Keratinocyte (primary cell): ENCODE results near the gene CAND1. TPM values are rescaled to one million over a fixed set of nuclear protein-coding genes. Genes with fewer than 3 reads are reported as not detected.

Experiments used
- DNase-seq: peaks from one replicate; pipeline ENCODE4 v3.0.0-alpha.2; 2011; ENCODE audit warnings: low read depth, missing footprints, low spot score
- FAIRE-seq: peaks from 2 replicates; lab custom pipeline; 2011; peaks lifted over from hg19 to GRCh38; lab: Jason Lieb, UNC
- H2AFZ ChIP-seq: 2 replicates; pipeline ENCODE4 v1.6.0; 2012; ENCODE audit warnings: low read length, control low read depth, inconsistent platforms; ENCODE audit not compliant: control insufficient read depth
- H3K27ac ChIP-seq: 2 replicates; pipeline ENCODE4 v1.5.1; 2011; ENCODE audit warnings: low read length; ENCODE audit not compliant: control insufficient read depth, insufficient read depth
- H3K27me3 ChIP-seq: 3 replicates; pipeline ENCODE4 v1.6.0; 2011; ENCODE audit warnings: low read length; ENCODE audit not compliant: control insufficient read depth, insufficient read depth; ENCODE audit errors: extremely low read depth
- H3K36me3 ChIP-seq, 2 experiments: 2 replicates in 1 of 2; 3 replicates in 1 of 2; pipeline ENCODE4 v1.5.1; 2011; ENCODE audit warnings: low read length in 2 of 2, mild to moderate bottlenecking in 1 of 2; ENCODE audit not compliant: control insufficient read depth in 2 of 2, insufficient read depth in 2 of 2; ENCODE audit errors: extremely low read depth in 1 of 2
- H3K4me1 ChIP-seq: 3 replicates; pipeline ENCODE4 v1.5.1; 2011; ENCODE audit warnings: low read length; ENCODE audit not compliant: control insufficient read depth, insufficient read depth; ENCODE audit errors: extremely low read depth
- H3K4me2 ChIP-seq: 3 replicates; pipeline ENCODE4 v1.6.0; 2011; ENCODE audit warnings: low read depth, low read length; ENCODE audit not compliant: control insufficient read depth, insufficient read depth; ENCODE audit errors: extremely low read depth
- H3K4me3 ChIP-seq, 3 experiments: fragments of 200-600 bp in 1 of 3; sonication (generic) in 1 of 3; 2 replicates in 2 of 3; 3 replicates in 1 of 3; pipeline ENCODE4 v1.5.1; 2011 to 2016; ENCODE audit warnings: low read length in 3 of 3, mild to moderate bottlenecking in 3 of 3, control low read depth in 2 of 3, inconsistent platforms in 1 of 3, low read depth in 1 of 3, mixed read lengths in 1 of 3, mixed run types in 1 of 3, moderate library complexity in 1 of 3; ENCODE audit not compliant: control insufficient read depth in 2 of 3, insufficient read depth in 2 of 3; ENCODE audit errors: extremely low read depth in 1 of 3
- H3K79me2 ChIP-seq: 2 replicates; pipeline ENCODE4 v1.6.0; 2012; ENCODE audit warnings: low read length; ENCODE audit not compliant: control insufficient read depth, insufficient read depth
- H3K9ac ChIP-seq: 3 replicates; pipeline ENCODE4 v1.6.0; 2011; ENCODE audit warnings: low read length; ENCODE audit not compliant: control insufficient read depth, insufficient read depth; ENCODE audit errors: extremely low read depth
- H3K9me1 ChIP-seq: 3 replicates; pipeline ENCODE4 v1.6.0; 2011; ENCODE audit warnings: low read length; ENCODE audit not compliant: control insufficient read depth, insufficient read depth; ENCODE audit errors: extremely low read depth
- H3K9me3 ChIP-seq: 2 replicates; pipeline ENCODE4 v1.5.1; 2012; ENCODE audit warnings: low read depth, low read length; ENCODE audit not compliant: control insufficient read depth
- H4K20me1 ChIP-seq: 3 replicates; pipeline ENCODE4 v1.6.0; 2011; ENCODE audit warnings: low read length; ENCODE audit not compliant: control insufficient read depth, insufficient read depth; ENCODE audit errors: extremely low read depth
- EZH2 ChIP-seq: IDR thresholded peaks from one replicate; pipeline ENCODE4 v1.6.1; 2012; ENCODE audit warnings: inconsistent platforms, mild to moderate bottlenecking, low read length, moderate library complexity
- dilution Hi-C: fragments of 300-500 bp; cut with MboI; formaldehyde crosslinking; loops from one replicate; pipeline ENCODE4 v1.7.0; 2020; ENCODE audit warnings: low sequenced_read_pairs; ENCODE audit not compliant: extremely low pct_ligation_motif_present
- polyA plus RNA-seq, 5 experiments: library from polyadenylated mRNA; depleted of rRNA in 3 of 5; stranded (reverse) in 3 of 5; stranded (forward) in 1 of 5; unstranded in 1 of 5; fragments of >200 nt; gene quantifications; 1 replicate in 1 of 5; 2 replicates in 3 of 5; 3 replicates in 1 of 5; pipeline versions ENCODE4 v1.2.1 to v1.2.3, GENCODE V29; 2011 to 2012; ENCODE audit warnings: missing spikeins in 2 of 5, low read depth in 1 of 5, low replicate concordance in 1 of 5
- TF ChIP-seq, protein P1 (sequence below), 3 experiments: IDR thresholded peaks in 1 of 3; conservative IDR thresholded peaks in 1 of 3; optimal IDR thresholded peaks in 1 of 3; 2 replicates in 2 of 3; 3 replicates in 1 of 3; pipeline versions ENCODE3 to v1.5.1; 2011; ENCODE audit warnings: low read length in 3 of 3, mild to moderate bottlenecking in 3 of 3, moderate library complexity in 2 of 3, control low read depth in 1 of 3, inconsistent platforms in 1 of 3; ENCODE audit not compliant: insufficient read depth in 2 of 3; ENCODE audit errors: extremely low read depth in 1 of 3

CAND1 gene
- polyA plus RNA-seq, 1 donor (not counting 4 experiments of a cell fraction or from before 2014, with no cell fraction given), result 121 TPM

DNA sequence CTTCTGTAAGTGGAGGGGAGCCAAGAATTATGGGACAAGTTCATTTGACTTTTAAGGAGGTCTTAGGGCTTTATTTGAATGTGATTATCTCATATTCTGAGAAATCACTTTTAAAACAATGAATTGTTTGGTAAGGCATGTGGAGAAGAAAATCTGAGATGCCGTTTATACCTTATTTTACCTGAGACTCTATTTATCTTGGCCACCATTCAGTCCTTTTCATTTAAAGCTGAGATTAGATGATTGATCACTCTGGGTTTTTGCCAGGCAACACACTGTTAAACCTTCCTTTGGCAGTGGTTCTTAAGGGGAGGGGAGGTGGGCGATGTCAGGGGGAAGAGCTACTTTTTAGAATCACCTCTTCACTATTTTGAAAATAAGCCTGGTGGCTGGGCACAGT, 11.4 kb downstream of the CAND1 start:
- DNase-seq, result no peak
- H3K79me2 ChIP-seq, result peaks cover 84% of the 10 kb centered on the region
- TF ChIP-seq, protein P1, sequence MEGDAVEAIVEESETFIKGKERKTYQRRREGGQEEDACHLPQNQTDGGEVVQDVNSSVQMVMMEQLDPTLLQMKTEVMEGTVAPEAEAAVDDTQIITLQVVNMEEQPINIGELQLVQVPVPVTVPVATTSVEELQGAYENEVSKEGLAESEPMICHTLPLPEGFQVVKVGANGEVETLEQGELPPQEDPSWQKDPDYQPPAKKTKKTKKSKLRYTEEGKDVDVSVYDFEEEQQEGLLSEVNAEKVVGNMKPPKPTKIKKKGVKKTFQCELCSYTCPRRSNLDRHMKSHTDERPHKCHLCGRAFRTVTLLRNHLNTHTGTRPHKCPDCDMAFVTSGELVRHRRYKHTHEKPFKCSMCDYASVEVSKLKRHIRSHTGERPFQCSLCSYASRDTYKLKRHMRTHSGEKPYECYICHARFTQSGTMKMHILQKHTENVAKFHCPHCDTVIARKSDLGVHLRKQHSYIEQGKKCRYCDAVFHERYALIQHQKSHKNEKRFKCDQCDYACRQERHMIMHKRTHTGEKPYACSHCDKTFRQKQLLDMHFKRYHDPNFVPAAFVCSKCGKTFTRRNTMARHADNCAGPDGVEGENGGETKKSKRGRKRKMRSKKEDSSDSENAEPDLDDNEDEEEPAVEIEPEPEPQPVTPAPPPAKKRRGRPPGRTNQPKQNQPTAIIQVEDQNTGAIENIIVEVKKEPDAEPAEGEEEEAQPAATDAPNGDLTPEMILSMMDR (optimal IDR thresholded peaks at IDR 0.05 in 1 of 3, IDR thresholded peaks at IDR 0.05 in 1 of 3, conservative IDR thresholded peaks at IDR 0.05 in 1 of 3; ENCODE audit: extremely low read depth in 1 of 3, insufficient read depth in 2 of 3, low read length in 3 of 3), result no peak
- no peak for TF ChIP-seq EZH2
- peaks cover 14% of the 10 kb centered on the region for H3K4me1 ChIP-seq
- no peak overlapping the region for H2AFZ ChIP-seq
- H3K36me3 ChIP-seq, result peaks cover 2 to 3% of the 10 kb centered on the region in 2 experiments
- dilution Hi-C loops, result no loop called here
- H3K4me3 ChIP-seq, result no peak overlapping the region
- no peaks in the 10 kb centered on the region for H3K27me3 ChIP-seq
- H3K9me1 ChIP-seq, result no peaks in the 10 kb centered on the region
- H3K4me2 ChIP-seq, result no peak overlapping the region
- H4K20me1 ChIP-seq, result peaks cover 8% of the 10 kb centered on the region
- no peak overlapping the region for H3K27ac ChIP-seq
- H3K9ac ChIP-seq, result no peak overlapping the region
- H3K9me3 ChIP-seq, result no peaks in the 10 kb centered on the region
- no peak for FAIRE-seq

DNA sequence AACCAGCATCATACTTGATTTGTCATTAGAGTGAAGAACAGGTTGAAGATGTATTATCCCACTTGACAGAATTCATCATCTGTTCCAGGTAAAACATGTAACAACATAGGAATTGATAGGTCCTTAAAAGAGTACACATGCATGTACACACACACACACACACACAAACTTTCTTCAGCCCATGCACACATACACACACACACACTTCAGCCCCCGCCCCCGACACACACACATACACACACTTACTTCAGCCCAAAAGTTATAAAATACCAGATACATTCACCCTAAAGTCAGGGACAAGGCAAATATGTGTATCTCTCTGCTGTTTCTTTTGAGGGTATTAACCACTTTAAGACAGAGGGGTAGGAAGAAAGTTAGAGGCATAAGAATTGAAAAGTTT, 15.4 kb downstream of the CAND1 start:
- H3K4me2 ChIP-seq, result no peak overlapping the region
- no peaks in the 10 kb centered on the region for H3K4me1 ChIP-seq
- no peak overlapping the region for H2AFZ ChIP-seq
- H3K9me1 ChIP-seq, result no peaks in the 10 kb centered on the region
- H3K79me2 ChIP-seq, result peaks cover 81% of the 10 kb centered on the region
- FAIRE-seq (no peak), DNase-seq (no peak)
- no peak overlapping the region for H3K4me3 ChIP-seq
- no peaks in the 10 kb centered on the region for H4K20me1 ChIP-seq
- dilution Hi-C loops, result no loop called here
- TF ChIP-seq, protein P1 (optimal IDR thresholded peaks at IDR 0.05 in 1 of 3, IDR thresholded peaks at IDR 0.05 in 1 of 3, conservative IDR thresholded peaks at IDR 0.05 in 1 of 3; ENCODE audit: extremely low read depth in 1 of 3, insufficient read depth in 2 of 3, low read length in 3 of 3), result no peak
- TF ChIP-seq EZH2, result no peak
- no peak overlapping the region for H3K27ac ChIP-seq
- no peaks in the 10 kb centered on the region for H3K9me3 ChIP-seq
- peaks cover 0 to 2% of the 10 kb centered on the region in 2 experiments for H3K36me3 ChIP-seq
- H3K9ac ChIP-seq, result no peak overlapping the region
- no peaks in the 10 kb centered on the region for H3K27me3 ChIP-seq
